Measurements from ENCODE around the gene TERT.

- TF ChIP-seq POLR2A (IDR thresholded peaks at IDR 0.05; ENCODE audit: low read depth, low read length): no peak
- no peak for TF ChIP-seq TAF1 (IDR thresholded peaks at IDR 0.05; ENCODE audit: low read depth, low read length)
- TF ChIP-seq POLR2AphosphoS5 (IDR thresholded peaks at IDR 0.05; ENCODE audit: low read depth, low read length): no peak
- no peak for TF ChIP-seq SPI1 (IDR thresholded peaks at IDR 0.05; ENCODE audit: low read depth, low read length)
Observed at GRCh38 chr5:1206521-1207412, 88.1 kb downstream of the TERT start.
